ENCODE results near the gene YAF2.

- TF ChIP-seq CTCF (IDR thresholded peaks at IDR 0.05), result no peak
- no peak for TF ChIP-seq POLR2A (IDR thresholded peaks at IDR 0.05)
Measured at GRCh38 chr12:42221726-42222125, 16.3 kb downstream of the YAF2 start.
